ENCODE measurements around the gene CFTR.

CFTR gene

DNA sequence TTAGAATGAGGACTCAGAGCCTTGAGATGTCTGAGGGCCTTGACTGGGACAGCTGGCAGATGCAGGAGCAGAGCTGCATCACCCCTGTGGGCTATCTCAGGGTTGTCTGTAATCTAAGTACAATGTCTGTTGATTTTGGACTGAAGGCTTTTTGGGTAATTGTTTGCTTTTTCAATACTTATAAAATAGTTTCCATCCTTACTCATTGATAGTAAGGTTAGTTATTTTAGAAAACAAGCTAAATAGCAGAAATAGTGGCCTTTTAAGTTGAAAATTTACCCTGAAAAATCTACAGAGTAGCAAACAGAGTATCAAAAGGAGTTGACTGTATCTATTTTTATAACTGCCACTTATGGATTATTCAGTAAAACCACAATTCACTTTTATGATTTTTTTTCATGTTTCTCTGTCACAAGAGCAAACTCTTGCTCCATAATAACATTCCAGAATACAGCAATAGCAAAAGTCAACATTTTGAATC is 179.7 kb downstream of the CFTR start:
- TF ChIP-seq, protein P1, sequence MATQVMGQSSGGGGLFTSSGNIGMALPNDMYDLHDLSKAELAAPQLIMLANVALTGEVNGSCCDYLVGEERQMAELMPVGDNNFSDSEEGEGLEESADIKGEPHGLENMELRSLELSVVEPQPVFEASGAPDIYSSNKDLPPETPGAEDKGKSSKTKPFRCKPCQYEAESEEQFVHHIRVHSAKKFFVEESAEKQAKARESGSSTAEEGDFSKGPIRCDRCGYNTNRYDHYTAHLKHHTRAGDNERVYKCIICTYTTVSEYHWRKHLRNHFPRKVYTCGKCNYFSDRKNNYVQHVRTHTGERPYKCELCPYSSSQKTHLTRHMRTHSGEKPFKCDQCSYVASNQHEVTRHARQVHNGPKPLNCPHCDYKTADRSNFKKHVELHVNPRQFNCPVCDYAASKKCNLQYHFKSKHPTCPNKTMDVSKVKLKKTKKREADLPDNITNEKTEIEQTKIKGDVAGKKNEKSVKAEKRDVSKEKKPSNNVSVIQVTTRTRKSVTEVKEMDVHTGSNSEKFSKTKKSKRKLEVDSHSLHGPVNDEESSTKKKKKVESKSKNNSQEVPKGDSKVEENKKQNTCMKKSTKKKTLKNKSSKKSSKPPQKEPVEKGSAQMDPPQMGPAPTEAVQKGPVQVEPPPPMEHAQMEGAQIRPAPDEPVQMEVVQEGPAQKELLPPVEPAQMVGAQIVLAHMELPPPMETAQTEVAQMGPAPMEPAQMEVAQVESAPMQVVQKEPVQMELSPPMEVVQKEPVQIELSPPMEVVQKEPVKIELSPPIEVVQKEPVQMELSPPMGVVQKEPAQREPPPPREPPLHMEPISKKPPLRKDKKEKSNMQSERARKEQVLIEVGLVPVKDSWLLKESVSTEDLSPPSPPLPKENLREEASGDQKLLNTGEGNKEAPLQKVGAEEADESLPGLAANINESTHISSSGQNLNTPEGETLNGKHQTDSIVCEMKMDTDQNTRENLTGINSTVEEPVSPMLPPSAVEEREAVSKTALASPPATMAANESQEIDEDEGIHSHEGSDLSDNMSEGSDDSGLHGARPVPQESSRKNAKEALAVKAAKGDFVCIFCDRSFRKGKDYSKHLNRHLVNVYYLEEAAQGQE (IDR thresholded peaks at IDR 0.05; ENCODE audit: insufficient read depth in 1 of 2, low read depth in 2 of 2, low read length in 2 of 2): no peak
- no peak for TF ChIP-seq SIN3A (IDR thresholded peaks at IDR 0.05; ENCODE audit: borderline replicate concordance, insufficient read depth, low read length)
- no peak for TF ChIP-seq TAF1 (IDR thresholded peaks at IDR 0.05; ENCODE audit: borderline replicate concordance, insufficient read depth, low read length)
- no peak for TF ChIP-seq POLR2AphosphoS5 (IDR thresholded peaks at IDR 0.05; ENCODE audit: low read depth, low read length)
- no peak for TF ChIP-seq FOXP2 (optimal IDR thresholded peaks at IDR 0.05; ENCODE audit: borderline replicate concordance, extremely low read depth, extremely low read length, insufficient read depth)

DNA sequence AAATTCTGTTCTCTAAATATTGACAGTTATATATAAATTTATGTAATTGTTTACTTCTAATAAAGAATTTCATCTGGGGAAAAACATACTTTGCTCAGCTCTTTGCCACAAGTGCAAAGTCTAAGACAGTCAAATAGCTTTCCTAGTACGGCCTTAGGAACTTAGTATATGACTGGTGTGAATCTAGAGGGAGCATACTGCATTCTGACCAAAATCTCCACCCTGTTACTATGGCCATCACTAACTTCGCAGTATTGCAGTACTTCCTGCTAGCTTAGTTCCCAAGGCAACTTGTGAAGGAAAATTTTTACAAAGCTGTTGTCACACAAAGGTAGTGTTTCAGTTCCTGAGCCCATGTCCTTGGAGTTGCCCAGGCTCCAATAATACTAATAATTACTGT is 181.5 kb downstream of the CFTR start:
- TF ChIP-seq FOXP2 (optimal IDR thresholded peaks at IDR 0.05; ENCODE audit: borderline replicate concordance, extremely low read depth, extremely low read length, insufficient read depth) (no peak), SIN3A (IDR thresholded peaks at IDR 0.05; ENCODE audit: borderline replicate concordance, insufficient read depth, low read length) (no peak), TAF1 (IDR thresholded peaks at IDR 0.05; ENCODE audit: borderline replicate concordance, insufficient read depth, low read length) (no peak), POLR2AphosphoS5 (IDR thresholded peaks at IDR 0.05; ENCODE audit: low read depth, low read length) (no peak)
- TF ChIP-seq, protein P1 (IDR thresholded peaks at IDR 0.05; ENCODE audit: insufficient read depth in 1 of 2, low read depth in 2 of 2, low read length in 2 of 2): no peak

DNA sequence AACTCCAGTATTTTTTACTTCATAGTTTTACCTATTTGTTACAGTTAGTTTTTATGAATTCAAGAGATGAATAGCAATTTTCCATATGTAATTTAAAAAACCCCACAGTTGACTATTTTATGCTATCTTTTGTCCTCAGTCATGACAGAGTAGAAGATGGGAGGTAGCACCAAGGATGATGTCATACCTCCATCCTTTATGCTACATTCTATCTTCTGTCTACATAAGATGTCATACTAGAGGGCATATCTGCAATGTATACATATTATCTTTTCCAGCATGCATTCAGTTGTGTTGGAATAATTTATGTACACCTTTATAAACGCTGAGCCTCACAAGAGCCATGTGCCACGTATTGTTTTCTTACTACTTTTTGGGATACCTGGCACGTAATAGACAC is 184.2 kb downstream of the CFTR start:
- TF ChIP-seq POLR2AphosphoS5 (IDR thresholded peaks at IDR 0.05; ENCODE audit: low read depth, low read length) (no peak), SIN3A (IDR thresholded peaks at IDR 0.05; ENCODE audit: borderline replicate concordance, insufficient read depth, low read length) (no peak), TAF1 (IDR thresholded peaks at IDR 0.05; ENCODE audit: borderline replicate concordance, insufficient read depth, low read length) (no peak), FOXP2 (optimal IDR thresholded peaks at IDR 0.05; ENCODE audit: borderline replicate concordance, extremely low read depth, extremely low read length, insufficient read depth) (no peak)
- TF ChIP-seq, protein P1 (IDR thresholded peaks at IDR 0.05; ENCODE audit: insufficient read depth in 1 of 2, low read depth in 2 of 2, low read length in 2 of 2): no peak

DNA sequence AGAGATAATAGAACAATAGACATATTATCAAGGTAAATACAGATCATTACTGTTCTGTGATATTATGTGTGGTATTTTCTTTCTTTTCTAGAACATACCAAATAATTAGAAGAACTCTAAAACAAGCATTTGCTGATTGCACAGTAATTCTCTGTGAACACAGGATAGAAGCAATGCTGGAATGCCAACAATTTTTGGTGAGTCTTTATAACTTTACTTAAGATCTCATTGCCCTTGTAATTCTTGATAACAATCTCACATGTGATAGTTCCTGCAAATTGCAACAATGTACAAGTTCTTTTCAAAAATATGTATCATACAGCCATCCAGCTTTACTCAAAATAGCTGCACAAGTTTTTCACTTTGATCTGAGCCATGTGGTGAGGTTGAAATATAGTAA is 185.5 kb downstream of the CFTR start:
- TF ChIP-seq FOXP2 (optimal IDR thresholded peaks at IDR 0.05; ENCODE audit: borderline replicate concordance, extremely low read depth, extremely low read length, insufficient read depth) (no peak), SIN3A (IDR thresholded peaks at IDR 0.05; ENCODE audit: borderline replicate concordance, insufficient read depth, low read length) (no peak), TAF1 (IDR thresholded peaks at IDR 0.05; ENCODE audit: borderline replicate concordance, insufficient read depth, low read length) (no peak), POLR2AphosphoS5 (IDR thresholded peaks at IDR 0.05; ENCODE audit: low read depth, low read length) (no peak)
- TF ChIP-seq, protein P1 (IDR thresholded peaks at IDR 0.05; ENCODE audit: insufficient read depth in 1 of 2, low read depth in 2 of 2, low read length in 2 of 2): no peak

DNA sequence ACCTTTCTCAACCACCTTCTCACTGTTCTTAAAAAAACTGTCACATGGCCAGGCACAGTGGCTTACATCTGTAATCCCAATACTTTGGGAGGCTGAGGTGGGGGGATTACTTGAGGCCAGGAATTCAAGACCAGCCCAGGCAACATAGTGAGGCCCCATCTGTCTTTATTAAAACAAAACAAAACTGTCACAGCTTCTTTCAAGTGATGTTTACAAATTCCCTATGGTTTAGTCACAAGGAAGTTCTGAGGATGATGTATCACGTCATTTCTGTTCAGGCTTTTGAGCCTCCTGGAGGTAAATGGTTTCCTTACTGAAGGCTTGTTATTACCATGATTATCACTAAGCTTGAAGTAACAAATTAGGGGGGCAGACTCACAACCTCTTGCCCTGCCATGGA is 186.2 kb downstream of the CFTR start:
- TF ChIP-seq TAF1 (IDR thresholded peaks at IDR 0.05; ENCODE audit: borderline replicate concordance, insufficient read depth, low read length): no peak
- no peak for TF ChIP-seq SIN3A (IDR thresholded peaks at IDR 0.05; ENCODE audit: borderline replicate concordance, insufficient read depth, low read length)
- no peak for TF ChIP-seq FOXP2 (optimal IDR thresholded peaks at IDR 0.05; ENCODE audit: borderline replicate concordance, extremely low read depth, extremely low read length, insufficient read depth)
- TF ChIP-seq, protein P1 (IDR thresholded peaks at IDR 0.05; ENCODE audit: insufficient read depth in 1 of 2, low read depth in 2 of 2, low read length in 2 of 2): no peak
- TF ChIP-seq POLR2AphosphoS5 (IDR thresholded peaks at IDR 0.05; ENCODE audit: low read depth, low read length): no peak
